Liver (tissue), 9 donors: ENCODE results near the gene TPH1. TPM values are rescaled to one million over a fixed set of nuclear protein-coding genes. Genes with fewer than 3 reads are reported as not detected.

Experiments
- DNase-seq: peaks from one replicate; pipeline ENCODE4 v3.0.0-alpha.2; 2017; ENCODE audit warnings: low spot score
- H3K27ac ChIP-seq, 2 donors: one replicate each; pipeline ENCODE4 v1.7.0; 2013; ENCODE audit warnings: inconsistent platforms in 2 of 2, low read length in 2 of 2, control low read depth in 1 of 2, low read depth in 1 of 2, mild to moderate bottlenecking in 1 of 2
- H3K27me3 ChIP-seq, 4 donors: one replicate each; pipeline versions ENCODE4 v1.6.1 to v1.7.0; 2013; ENCODE audit warnings: low read length in 3 of 4, inconsistent platforms in 1 of 4, mild to moderate bottlenecking in 1 of 4, moderate library complexity in 1 of 4; ENCODE audit not compliant: control insufficient read depth in 4 of 4, insufficient read depth in 4 of 4
- H3K36me3 ChIP-seq, 4 donors: one replicate each; pipeline versions ENCODE4 v1.6.1 to v1.7.0; 2013; ENCODE audit warnings: low read length in 3 of 4, mild to moderate bottlenecking in 3 of 4, low read depth in 1 of 4, moderate library complexity in 1 of 4; ENCODE audit not compliant: control insufficient read depth in 4 of 4, insufficient read depth in 3 of 4
- H3K4me1 ChIP-seq, 4 donors: one replicate each; pipeline versions ENCODE4 v1.6.1 to v1.7.0; 2013; ENCODE audit warnings: low read length in 3 of 4, mild to moderate bottlenecking in 3 of 4, moderate library complexity in 1 of 4; ENCODE audit not compliant: control insufficient read depth in 4 of 4, insufficient read depth in 4 of 4
- H3K4me3 ChIP-seq, 3 donors: one replicate each; pipeline versions ENCODE4 v1.6.1 to v1.7.0; 2013; ENCODE audit warnings: low read length in 3 of 3, control low read depth in 1 of 3, low read depth in 1 of 3, mild to moderate bottlenecking in 1 of 3
- H3K9ac ChIP-seq, 2 donors: one replicate each; pipeline ENCODE4 v1.7.0; 2013; ENCODE audit warnings: low read length in 2 of 2, mild to moderate bottlenecking in 2 of 2, moderate library complexity in 2 of 2, control low read depth in 1 of 2, low read depth in 1 of 2
- H3K9me3 ChIP-seq, 4 donors: one replicate each; pipeline versions ENCODE4 v1.6.1 to v1.7.0; 2013; ENCODE audit warnings: low read length in 3 of 4; ENCODE audit not compliant: control insufficient read depth in 4 of 4
- EGR1 ChIP-seq, 2 donors: IDR thresholded peaks; 2 replicates each; pipeline ENCODE4 v1.6.1; 2016 to 2018; ENCODE audit warnings: antibody characterized with exemption in 2 of 2, low read depth in 2 of 2
- FOXA1 ChIP-seq: IDR thresholded peaks from 2 replicates; pipeline ENCODE4 v1.6.1; 2016; ENCODE audit warnings: antibody characterized with exemption
- FOXA2 ChIP-seq: IDR thresholded peaks from 2 replicates; pipeline ENCODE4 v1.6.1; 2016; ENCODE audit warnings: antibody characterized with exemption
- HNF4A ChIP-seq, 2 donors: conservative IDR thresholded peaks; 2 replicates each; pipeline ENCODE4 v1.6.1; 2016; ENCODE audit warnings: antibody characterized with exemption in 2 of 2, mild to moderate bottlenecking in 2 of 2
- HNF4G ChIP-seq: IDR thresholded peaks from 2 replicates; pipeline ENCODE4 v1.6.1; 2016; ENCODE audit warnings: antibody characterized with exemption
- NR2F2 ChIP-seq: IDR thresholded peaks from 2 replicates; pipeline ENCODE4 v1.6.1; 2016; ENCODE audit warnings: antibody characterized with exemption
- RAD21 ChIP-seq, 2 donors: IDR thresholded peaks; 2 replicates each; pipeline ENCODE4 v1.6.1; 2016; ENCODE audit warnings: antibody characterized with exemption in 2 of 2, mild to moderate bottlenecking in 2 of 2
- RXRA ChIP-seq, 2 donors: IDR thresholded peaks; 2 replicates each; pipeline ENCODE4 v1.6.1; 2017 to 2018; ENCODE audit warnings: antibody characterized with exemption in 2 of 2, mild to moderate bottlenecking in 1 of 2
- SP1 ChIP-seq: IDR thresholded peaks from 2 replicates; pipeline ENCODE4 v1.6.1; 2018; ENCODE audit warnings: antibody characterized with exemption, mild to moderate bottlenecking
- TAF1 ChIP-seq: conservative IDR thresholded peaks from 2 replicates; pipeline ENCODE4 v1.6.1; 2016; ENCODE audit warnings: antibody characterized with exemption, mild to moderate bottlenecking
- WGBS: extraction: QIAGEN DNeasy Blood & Tissue Kit; methylation state at CpG from one replicate; pipeline ENCODE4 v1.1.7; 2013; 5-methylcytosine and 5-hydroxymethylcytosine counted together
- polyA plus RNA-seq, 2 donors: library from polyadenylated mRNA; stranded (reverse) in 1 of 2; unstranded in 1 of 2; fragments of 200-250 nt in 1 of 2; fragments of >200 nt in 1 of 2; fragmentation: Nextera tagmentation in 1 of 2; extraction: Ambion mirVana in 1 of 2; gene quantifications; one replicate each; pipeline versions ENCODE4 v1.2.1 to v1.2.3, GENCODE V29; 2013 to 2015
- total RNA-seq, 2 donors: library from RNA; depleted of rRNA; stranded (reverse); fragments of >200 nt; gene quantifications; one replicate each; pipeline ENCODE4 v1.2.3, GENCODE V29; 2014
- TF ChIP-seq, protein P1 (sequence below): fragments of 150-350 bp; IDR thresholded peaks from 2 replicates; pipeline ENCODE4 v1.5.1; 2017; ENCODE audit warnings: improper control_type of control experiment, low read depth, low read length; ENCODE audit not compliant: missing input control
- TF ChIP-seq, protein P2 (sequence below): IDR thresholded peaks from 2 replicates; pipeline ENCODE4 v1.6.1; 2016; ENCODE audit warnings: antibody characterized with exemption
- TF ChIP-seq, protein P3 (sequence below): IDR thresholded peaks from 2 replicates; pipeline ENCODE4 v1.6.1; 2016; ENCODE audit warnings: antibody characterized with exemption, mild to moderate bottlenecking
- TF ChIP-seq, protein P4 (sequence below): IDR thresholded peaks from 2 replicates; pipeline ENCODE4 v1.6.1; 2016; ENCODE audit warnings: antibody characterized with exemption
- donor health status: healthy.
- donor health status: healthy.
- donor health status: healthy.
- donor health status: healthy.
- donor health status: healthy.

The TPH1 gene
- total and polyA plus RNA-seq, 4 donors = 0.01 to 0.19 (median 0.10) TPM

DNA sequence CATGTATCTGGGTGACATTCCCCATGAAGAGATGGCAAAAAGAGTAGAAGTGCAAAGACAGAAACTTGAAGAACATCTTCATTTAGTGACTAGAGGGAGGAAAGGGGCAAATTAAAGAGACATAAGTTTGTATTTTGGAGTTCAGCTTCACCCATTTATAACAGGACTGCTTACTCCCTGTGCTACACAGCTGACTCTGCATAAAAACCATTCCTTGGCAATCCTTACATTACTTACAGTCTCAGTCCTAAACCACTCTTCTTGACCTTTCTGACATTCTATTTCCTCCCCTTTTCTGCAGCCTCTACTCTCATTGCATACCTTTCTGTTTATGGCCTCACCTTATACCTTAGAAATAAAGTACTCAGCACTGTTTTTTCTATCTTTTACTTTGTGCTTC lies 26.4 kb downstream of the TPH1 start:
- Histone ChIP-seq H3K27me3 (no peaks in the 10 kb centered on the region), H3K9me3 (no peaks in the 10 kb centered on the region), H3K4me1 (no peaks in the 10 kb centered on the region), H3K36me3 (no peaks in the 10 kb centered on the region), H3K4me3 (no peak overlapping the region), H3K9ac (no peak overlapping the region), H3K27ac (no peak overlapping the region)
- no peak for TF ChIP-seq FOXA1
- TF ChIP-seq, protein P1, sequence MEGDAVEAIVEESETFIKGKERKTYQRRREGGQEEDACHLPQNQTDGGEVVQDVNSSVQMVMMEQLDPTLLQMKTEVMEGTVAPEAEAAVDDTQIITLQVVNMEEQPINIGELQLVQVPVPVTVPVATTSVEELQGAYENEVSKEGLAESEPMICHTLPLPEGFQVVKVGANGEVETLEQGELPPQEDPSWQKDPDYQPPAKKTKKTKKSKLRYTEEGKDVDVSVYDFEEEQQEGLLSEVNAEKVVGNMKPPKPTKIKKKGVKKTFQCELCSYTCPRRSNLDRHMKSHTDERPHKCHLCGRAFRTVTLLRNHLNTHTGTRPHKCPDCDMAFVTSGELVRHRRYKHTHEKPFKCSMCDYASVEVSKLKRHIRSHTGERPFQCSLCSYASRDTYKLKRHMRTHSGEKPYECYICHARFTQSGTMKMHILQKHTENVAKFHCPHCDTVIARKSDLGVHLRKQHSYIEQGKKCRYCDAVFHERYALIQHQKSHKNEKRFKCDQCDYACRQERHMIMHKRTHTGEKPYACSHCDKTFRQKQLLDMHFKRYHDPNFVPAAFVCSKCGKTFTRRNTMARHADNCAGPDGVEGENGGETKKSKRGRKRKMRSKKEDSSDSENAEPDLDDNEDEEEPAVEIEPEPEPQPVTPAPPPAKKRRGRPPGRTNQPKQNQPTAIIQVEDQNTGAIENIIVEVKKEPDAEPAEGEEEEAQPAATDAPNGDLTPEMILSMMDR = no peak
- TF ChIP-seq RAD21 (IDR thresholded peaks at IDR 0.05) = no peak
- TF ChIP-seq, protein P2, sequence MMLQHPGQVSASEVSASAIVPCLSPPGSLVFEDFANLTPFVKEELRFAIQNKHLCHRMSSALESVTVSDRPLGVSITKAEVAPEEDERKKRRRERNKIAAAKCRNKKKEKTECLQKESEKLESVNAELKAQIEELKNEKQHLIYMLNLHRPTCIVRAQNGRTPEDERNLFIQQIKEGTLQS = no peak
- no peak for TF ChIP-seq TAF1
- TF ChIP-seq EGR1 (IDR thresholded peaks at IDR 0.05; ENCODE audit: low read depth in 2 of 2) = no peak
- no peak for DNase-seq

DNA sequence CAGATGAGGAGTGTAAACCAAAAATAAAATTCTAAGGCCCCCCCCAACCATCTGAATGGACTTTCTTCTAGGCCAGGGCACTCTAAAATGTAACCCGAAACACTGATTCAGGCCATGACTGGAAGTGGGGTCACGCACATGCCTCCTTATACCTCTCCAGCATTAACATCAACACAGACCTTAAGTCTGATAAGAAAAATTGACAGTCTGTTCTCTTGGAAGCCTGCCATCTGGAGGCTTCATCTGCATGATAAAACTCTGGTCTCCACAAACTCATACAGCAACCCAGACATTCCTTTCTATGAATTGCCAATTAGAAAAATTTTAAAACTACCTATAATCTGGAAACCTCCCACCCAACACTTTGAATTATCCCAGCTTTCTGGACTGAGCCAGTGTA lies 29.3 kb downstream of the TPH1 start:
- DNase-seq = no peak
- Histone ChIP-seq H3K4me1 (peaks cover 0 to 12% (median 0%) of the 10 kb centered on the region in 4 donors), H3K27me3 (no peaks in the 10 kb centered on the region), H3K27ac (no peak overlapping the region), H3K4me3 (no peak overlapping the region), H3K36me3 (no peaks in the 10 kb centered on the region), H3K9ac (no peak overlapping the region), H3K9me3 (no peaks in the 10 kb centered on the region)
- TF ChIP-seq FOXA2 (no peak), SP1 (no peak), RXRA (IDR thresholded peaks at IDR 0.05) (no peak), TAF1 (no peak), EGR1 (IDR thresholded peaks at IDR 0.05; ENCODE audit: low read depth in 2 of 2) (no peak), HNF4G (no peak), HNF4A (conservative IDR thresholded peaks at IDR 0.05) (no peak), NR2F2 (no peak), FOXA1 (no peak)
- TF ChIP-seq, protein P3, sequence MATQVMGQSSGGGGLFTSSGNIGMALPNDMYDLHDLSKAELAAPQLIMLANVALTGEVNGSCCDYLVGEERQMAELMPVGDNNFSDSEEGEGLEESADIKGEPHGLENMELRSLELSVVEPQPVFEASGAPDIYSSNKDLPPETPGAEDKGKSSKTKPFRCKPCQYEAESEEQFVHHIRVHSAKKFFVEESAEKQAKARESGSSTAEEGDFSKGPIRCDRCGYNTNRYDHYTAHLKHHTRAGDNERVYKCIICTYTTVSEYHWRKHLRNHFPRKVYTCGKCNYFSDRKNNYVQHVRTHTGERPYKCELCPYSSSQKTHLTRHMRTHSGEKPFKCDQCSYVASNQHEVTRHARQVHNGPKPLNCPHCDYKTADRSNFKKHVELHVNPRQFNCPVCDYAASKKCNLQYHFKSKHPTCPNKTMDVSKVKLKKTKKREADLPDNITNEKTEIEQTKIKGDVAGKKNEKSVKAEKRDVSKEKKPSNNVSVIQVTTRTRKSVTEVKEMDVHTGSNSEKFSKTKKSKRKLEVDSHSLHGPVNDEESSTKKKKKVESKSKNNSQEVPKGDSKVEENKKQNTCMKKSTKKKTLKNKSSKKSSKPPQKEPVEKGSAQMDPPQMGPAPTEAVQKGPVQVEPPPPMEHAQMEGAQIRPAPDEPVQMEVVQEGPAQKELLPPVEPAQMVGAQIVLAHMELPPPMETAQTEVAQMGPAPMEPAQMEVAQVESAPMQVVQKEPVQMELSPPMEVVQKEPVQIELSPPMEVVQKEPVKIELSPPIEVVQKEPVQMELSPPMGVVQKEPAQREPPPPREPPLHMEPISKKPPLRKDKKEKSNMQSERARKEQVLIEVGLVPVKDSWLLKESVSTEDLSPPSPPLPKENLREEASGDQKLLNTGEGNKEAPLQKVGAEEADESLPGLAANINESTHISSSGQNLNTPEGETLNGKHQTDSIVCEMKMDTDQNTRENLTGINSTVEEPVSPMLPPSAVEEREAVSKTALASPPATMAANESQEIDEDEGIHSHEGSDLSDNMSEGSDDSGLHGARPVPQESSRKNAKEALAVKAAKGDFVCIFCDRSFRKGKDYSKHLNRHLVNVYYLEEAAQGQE = no peak
- TF ChIP-seq, protein P4, sequence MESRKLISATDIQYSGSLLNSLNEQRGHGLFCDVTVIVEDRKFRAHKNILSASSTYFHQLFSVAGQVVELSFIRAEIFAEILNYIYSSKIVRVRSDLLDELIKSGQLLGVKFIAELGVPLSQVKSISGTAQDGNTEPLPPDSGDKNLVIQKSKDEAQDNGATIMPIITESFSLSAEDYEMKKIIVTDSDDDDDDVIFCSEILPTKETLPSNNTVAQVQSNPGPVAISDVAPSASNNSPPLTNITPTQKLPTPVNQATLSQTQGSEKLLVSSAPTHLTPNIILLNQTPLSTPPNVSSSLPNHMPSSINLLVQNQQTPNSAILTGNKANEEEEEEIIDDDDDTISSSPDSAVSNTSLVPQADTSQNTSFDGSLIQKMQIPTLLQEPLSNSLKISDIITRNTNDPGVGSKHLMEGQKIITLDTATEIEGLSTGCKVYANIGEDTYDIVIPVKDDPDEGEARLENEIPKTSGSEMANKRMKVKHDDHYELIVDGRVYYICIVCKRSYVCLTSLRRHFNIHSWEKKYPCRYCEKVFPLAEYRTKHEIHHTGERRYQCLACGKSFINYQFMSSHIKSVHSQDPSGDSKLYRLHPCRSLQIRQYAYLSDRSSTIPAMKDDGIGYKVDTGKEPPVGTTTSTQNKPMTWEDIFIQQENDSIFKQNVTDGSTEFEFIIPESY = no peak
- TF ChIP-seq, protein P2 = no peak
- WGBS = 88% methylated on average over 2 of the region's 2 CpGs
